Memory B cell (primary cell): ENCODE measurements around the gene RPL13.
A peak's percentile ranks its signal among the peaks of the same experiment; 100 is the strongest.

Source experiments
- ATAC-seq: fragments of 150-1000 bp; cut with Tn5 transposase; 2 replicates; pipeline ENCODE4 v1.10.0; 2021; ENCODE audit warnings: low read depth, mild to moderate bottlenecking, moderate library complexity
- DNase-seq, 2 donors: peaks; one replicate each; pipeline ENCODE4 v3.0.0; 2022; ENCODE audit warnings: low spot score in 2 of 2
- H3K27ac Mint-ChIP-seq: one replicate; pipeline ENCODE4 v1.8.0; 2022; ENCODE audit warnings: mild to moderate bottlenecking, moderate library complexity, mixed read lengths
- H3K27me3 Mint-ChIP-seq: one replicate; pipeline ENCODE4 v1.8.0; 2022; ENCODE audit warnings: mixed read lengths
- H3K36me3 Mint-ChIP-seq: one replicate; pipeline ENCODE4 v1.8.0; 2022; ENCODE audit warnings: mild to moderate bottlenecking, mixed read lengths
- H3K4me1 Mint-ChIP-seq: one replicate; pipeline ENCODE4 v1.8.0; 2022; ENCODE audit warnings: mixed read lengths
- H3K4me3 Mint-ChIP-seq: one replicate; pipeline ENCODE4 v1.8.0; 2022; ENCODE audit warnings: mild to moderate bottlenecking, moderate library complexity, mixed read lengths
- H3K9me3 Mint-ChIP-seq: one replicate; pipeline ENCODE4 v1.8.0; 2022; ENCODE audit warnings: mixed read lengths

RPL13 gene

GRCh38 chr16:89536371-89536770, 24.1 kb upstream of the RPL13 start:
- H3K9me3 Mint-ChIP-seq = no peaks in the 10 kb centered on the region
- no peak overlapping the region for H3K4me3 Mint-ChIP-seq
- no peaks in the 10 kb centered on the region for H3K27me3 Mint-ChIP-seq
- ATAC-seq = no peak
- no peak for DNase-seq
- H3K4me1 Mint-ChIP-seq = peaks cover 14% of the 10 kb centered on the region
- H3K36me3 Mint-ChIP-seq = peaks cover 6% of the 10 kb centered on the region
- no peak overlapping the region for H3K27ac Mint-ChIP-seq

- no peaks in the 10 kb centered on the region for H3K9me3 Mint-ChIP-seq
- ATAC-seq (no peak), DNase-seq (no peak)
- no peaks in the 10 kb centered on the region for H3K27me3 Mint-ChIP-seq
- H3K4me1 Mint-ChIP-seq = peaks cover 14% of the 10 kb centered on the region
- H3K36me3 Mint-ChIP-seq = peaks cover 7% of the 10 kb centered on the region
- no peak overlapping the region for H3K27ac Mint-ChIP-seq
- no peak overlapping the region for H3K4me3 Mint-ChIP-seq
These were observed 23.5 kb upstream of the RPL13 start for GRCh38 chr16:89536886-89537548.

- H3K4me3 Mint-ChIP-seq = no peak overlapping the region
- no peak overlapping the region for H3K27ac Mint-ChIP-seq
- ATAC-seq (no peak), DNase-seq (no peak)
- H3K36me3 Mint-ChIP-seq = peaks cover 9% of the 10 kb centered on the region
- peaks cover 14% of the 10 kb centered on the region for H3K4me1 Mint-ChIP-seq
- H3K27me3 Mint-ChIP-seq = no peaks in the 10 kb centered on the region
- H3K9me3 Mint-ChIP-seq = no peaks in the 10 kb centered on the region
These were observed 22.9 kb upstream of the RPL13 start for GRCh38 chr16:89537549-89537925.

- no peak overlapping the region for H3K27ac Mint-ChIP-seq
- no peak overlapping the region for H3K4me3 Mint-ChIP-seq
- no peak for ATAC-seq
These were observed 22.2 kb upstream of the RPL13 start for GRCh38 chr16:89538286-89538685.

GRCh38 chr16:89540557-89540956, 19.9 kb upstream of the RPL13 start:
- ATAC-seq = no peak
- no peaks in the 10 kb centered on the region for H3K4me1 Mint-ChIP-seq
- DNase-seq = no peak
- H3K4me3 Mint-ChIP-seq = no peak overlapping the region
- no peak overlapping the region for H3K27ac Mint-ChIP-seq
- peaks cover 13% of the 10 kb centered on the region for H3K36me3 Mint-ChIP-seq
- H3K9me3 Mint-ChIP-seq = no peaks in the 10 kb centered on the region
- no peaks in the 10 kb centered on the region for H3K27me3 Mint-ChIP-seq

More at GRCh38 chr16:89538286-89538685, 22.2 kb upstream of the RPL13 start:
- peaks cover 14% of the 10 kb centered on the region for H3K4me1 Mint-ChIP-seq
- H3K27me3 Mint-ChIP-seq = no peaks in the 10 kb centered on the region
- no peaks in the 10 kb centered on the region for H3K9me3 Mint-ChIP-seq
- no peak for DNase-seq
- peaks cover 9% of the 10 kb centered on the region for H3K36me3 Mint-ChIP-seq

GRCh38 chr16:89541792-89542191, 18.7 kb upstream of the RPL13 start:
- Mint-ChIP-seq H3K27ac (no peak overlapping the region), H3K27me3 (no peaks in the 10 kb centered on the region), H3K4me1 (no peaks in the 10 kb centered on the region), H3K36me3 (peaks cover 15% of the 10 kb centered on the region), H3K4me3 (no peak overlapping the region), H3K9me3 (no peaks in the 10 kb centered on the region)
- no peak for ATAC-seq
- no peak for DNase-seq

- Mint-ChIP-seq H3K4me1 (no peaks in the 10 kb centered on the region), H3K27ac (no peak overlapping the region), H3K9me3 (no peaks in the 10 kb centered on the region), H3K4me3 (no peak overlapping the region), H3K36me3 (peaks cover 23% of the 10 kb centered on the region), H3K27me3 (no peaks in the 10 kb centered on the region)
- DNase-seq (no peak), ATAC-seq (no peak)
These were observed 16.4 kb upstream of the RPL13 start for GRCh38 chr16:89544113-89544512.

- ATAC-seq (no peak), DNase-seq (no peak)
- no peak overlapping the region for H3K4me3 Mint-ChIP-seq
- H3K27me3 Mint-ChIP-seq = no peaks in the 10 kb centered on the region
- H3K27ac Mint-ChIP-seq = no peak overlapping the region
- no peaks in the 10 kb centered on the region for H3K4me1 Mint-ChIP-seq
- H3K36me3 Mint-ChIP-seq = peaks cover 25% of the 10 kb centered on the region
- H3K9me3 Mint-ChIP-seq = no peaks in the 10 kb centered on the region
These were observed 15.8 kb upstream of the RPL13 start for GRCh38 chr16:89544713-89545043.

- peaks cover 25% of the 10 kb centered on the region for H3K36me3 Mint-ChIP-seq
- no peaks in the 10 kb centered on the region for H3K27me3 Mint-ChIP-seq
- no peaks in the 10 kb centered on the region for H3K4me1 Mint-ChIP-seq
- H3K4me3 Mint-ChIP-seq = no peak overlapping the region
- no peak overlapping the region for H3K27ac Mint-ChIP-seq
- DNase-seq = no peak
- no peaks in the 10 kb centered on the region for H3K9me3 Mint-ChIP-seq
- ATAC-seq = no peak
These were observed 15.2 kb upstream of the RPL13 start for GRCh38 chr16:89545044-89545830.

GRCh38 chr16:89545831-89546574, 14.5 kb upstream of the RPL13 start:
- no peak overlapping the region for H3K4me3 Mint-ChIP-seq
- no peaks in the 10 kb centered on the region for H3K27me3 Mint-ChIP-seq
- DNase-seq (no peak), ATAC-seq (no peak)
- no peaks in the 10 kb centered on the region for H3K9me3 Mint-ChIP-seq
- no peak overlapping the region for H3K27ac Mint-ChIP-seq
- no peaks in the 10 kb centered on the region for H3K4me1 Mint-ChIP-seq
- H3K36me3 Mint-ChIP-seq = peaks cover 28% of the 10 kb centered on the region

- Mint-ChIP-seq H3K36me3 (peaks cover 27% of the 10 kb centered on the region), H3K9me3 (no peaks in the 10 kb centered on the region), H3K27me3 (no peaks in the 10 kb centered on the region), H3K4me1 (no peaks in the 10 kb centered on the region), H3K4me3 (no peak overlapping the region), H3K27ac (no peak overlapping the region)
- no peak for DNase-seq
- ATAC-seq = no peak
These were observed 13.7 kb upstream of the RPL13 start for GRCh38 chr16:89546781-89547180.

- ATAC-seq = no peak
- Mint-ChIP-seq H3K36me3 (peaks cover 26% of the 10 kb centered on the region), H3K27ac (no peak overlapping the region), H3K9me3 (no peaks in the 10 kb centered on the region), H3K4me1 (no peaks in the 10 kb centered on the region), H3K27me3 (no peaks in the 10 kb centered on the region), H3K4me3 (no peak overlapping the region)
- DNase-seq = no peak
These were observed 13.2 kb upstream of the RPL13 start for GRCh38 chr16:89547291-89547690.

- H3K27ac Mint-ChIP-seq = no peak overlapping the region
- H3K4me1 Mint-ChIP-seq = no peaks in the 10 kb centered on the region
- no peak for DNase-seq
- no peak overlapping the region for H3K4me3 Mint-ChIP-seq
- peaks cover 26% of the 10 kb centered on the region for H3K36me3 Mint-ChIP-seq
- ATAC-seq = no peak
- H3K27me3 Mint-ChIP-seq = no peaks in the 10 kb centered on the region
- H3K9me3 Mint-ChIP-seq = no peaks in the 10 kb centered on the region
These were observed 12.6 kb upstream of the RPL13 start for GRCh38 chr16:89547860-89548259.

GRCh38 chr16:89548344-89549006, 12.0 kb upstream of the RPL13 start:
- Mint-ChIP-seq H3K27me3 (no peaks in the 10 kb centered on the region), H3K27ac (no peak overlapping the region), H3K9me3 (no peaks in the 10 kb centered on the region), H3K36me3 (peaks cover 26% of the 10 kb centered on the region), H3K4me1 (no peaks in the 10 kb centered on the region), H3K4me3 (no peak overlapping the region)
- ATAC-seq = peak; percentile 41
- no peak for DNase-seq
